ENCODE data around the gene MAN2A2.

The MAN2A2 gene

DNA sequence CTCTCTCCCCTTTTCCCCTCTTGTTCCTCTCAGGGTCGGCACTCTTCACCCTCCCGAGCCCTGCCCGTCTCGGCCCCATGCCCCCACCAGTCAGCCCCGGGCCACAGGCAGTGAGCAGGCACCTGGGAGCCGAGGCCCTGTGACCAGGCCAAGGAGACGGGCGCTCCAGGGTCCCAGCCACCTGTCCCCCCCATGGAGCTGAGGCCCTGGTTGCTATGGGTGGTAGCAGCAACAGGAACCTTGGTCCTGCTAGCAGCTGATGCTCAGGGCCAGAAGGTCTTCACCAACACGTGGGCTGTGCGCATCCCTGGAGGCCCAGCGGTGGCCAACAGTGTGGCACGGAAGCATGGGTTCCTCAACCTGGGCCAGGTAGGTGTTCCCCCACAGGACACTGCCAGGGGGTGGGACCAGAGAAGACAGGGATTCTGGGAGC lies 27.5 kb upstream of the MAN2A2 start:
- in situ Hi-C loops (cut with HindIII; ENCODE audit: low sequenced_read_pairs), result no loop called here
- H3K4me3 ChIP-seq (ENCODE audit: low read depth, low read length), result no peak overlapping the region
- DNase-seq (ENCODE audit: low read depth, low spot score), result no peak
- TF ChIP-seq, protein P1, sequence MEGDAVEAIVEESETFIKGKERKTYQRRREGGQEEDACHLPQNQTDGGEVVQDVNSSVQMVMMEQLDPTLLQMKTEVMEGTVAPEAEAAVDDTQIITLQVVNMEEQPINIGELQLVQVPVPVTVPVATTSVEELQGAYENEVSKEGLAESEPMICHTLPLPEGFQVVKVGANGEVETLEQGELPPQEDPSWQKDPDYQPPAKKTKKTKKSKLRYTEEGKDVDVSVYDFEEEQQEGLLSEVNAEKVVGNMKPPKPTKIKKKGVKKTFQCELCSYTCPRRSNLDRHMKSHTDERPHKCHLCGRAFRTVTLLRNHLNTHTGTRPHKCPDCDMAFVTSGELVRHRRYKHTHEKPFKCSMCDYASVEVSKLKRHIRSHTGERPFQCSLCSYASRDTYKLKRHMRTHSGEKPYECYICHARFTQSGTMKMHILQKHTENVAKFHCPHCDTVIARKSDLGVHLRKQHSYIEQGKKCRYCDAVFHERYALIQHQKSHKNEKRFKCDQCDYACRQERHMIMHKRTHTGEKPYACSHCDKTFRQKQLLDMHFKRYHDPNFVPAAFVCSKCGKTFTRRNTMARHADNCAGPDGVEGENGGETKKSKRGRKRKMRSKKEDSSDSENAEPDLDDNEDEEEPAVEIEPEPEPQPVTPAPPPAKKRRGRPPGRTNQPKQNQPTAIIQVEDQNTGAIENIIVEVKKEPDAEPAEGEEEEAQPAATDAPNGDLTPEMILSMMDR (IDR thresholded peaks at IDR 0.05; ENCODE audit: low read depth, low read length), result no peak

DNA sequence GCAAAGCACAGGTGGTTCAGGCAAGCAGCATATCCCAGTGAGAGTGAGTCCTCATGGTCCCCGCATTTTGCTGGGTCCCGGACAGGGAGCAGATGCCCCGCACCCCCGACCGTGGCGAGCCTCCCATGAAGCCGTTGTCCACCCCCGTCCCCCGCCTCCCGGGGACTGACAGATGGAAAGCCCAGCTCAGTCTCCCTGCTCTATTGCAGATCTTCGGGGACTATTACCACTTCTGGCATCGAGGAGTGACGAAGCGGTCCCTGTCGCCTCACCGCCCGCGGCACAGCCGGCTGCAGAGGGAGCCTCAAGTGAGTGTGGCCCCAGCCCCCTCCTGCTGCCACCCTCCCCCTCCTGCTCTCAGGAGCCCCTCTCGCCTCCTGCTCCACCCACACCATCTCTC lies 27.1 kb upstream of the MAN2A2 start:
- TF ChIP-seq, protein P1 (IDR thresholded peaks at IDR 0.05; ENCODE audit: low read depth, low read length), result no peak
- in situ Hi-C loops (cut with HindIII; ENCODE audit: low sequenced_read_pairs), result no loop called here
- no peak overlapping the region for H3K4me3 ChIP-seq (ENCODE audit: low read depth, low read length)
- DNase-seq (ENCODE audit: low read depth, low spot score), result no peak

DNA sequence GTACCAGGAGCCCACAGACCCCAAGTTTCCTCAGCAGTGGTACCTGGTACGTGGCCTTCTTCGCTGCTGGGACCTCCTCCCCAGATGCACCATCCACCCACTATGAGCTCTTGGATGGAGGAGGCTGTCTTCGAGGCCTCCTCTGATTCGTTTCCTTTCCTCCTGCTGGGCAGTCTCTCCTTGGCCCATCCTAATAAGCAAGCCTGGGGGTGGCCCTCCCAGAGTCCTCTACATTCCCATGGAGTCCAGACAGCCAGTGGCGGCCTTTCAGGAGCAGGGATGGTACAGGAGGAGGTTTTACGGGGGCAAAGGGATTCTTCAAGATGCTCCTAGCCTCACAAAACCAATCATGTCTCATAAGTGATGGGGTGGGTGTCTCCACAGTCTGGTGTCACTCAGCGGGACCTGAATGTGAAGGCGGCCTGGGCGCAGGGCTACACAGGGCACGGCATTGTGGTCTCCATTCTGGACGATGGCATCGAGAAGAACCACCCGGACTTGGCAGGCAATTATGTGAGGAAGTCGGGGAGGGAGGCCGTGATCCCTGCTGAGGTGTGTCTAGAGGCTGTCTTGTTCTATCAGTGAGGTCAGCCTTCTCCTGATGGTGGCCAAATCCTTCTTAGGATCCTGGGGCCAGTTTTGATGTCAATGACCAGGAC lies 26.5 kb upstream of the MAN2A2 start:
- TF ChIP-seq, protein P1 (IDR thresholded peaks at IDR 0.05; ENCODE audit: low read depth, low read length), result no peak
- DNase-seq (ENCODE audit: low read depth, low spot score), result no peak
- no peak overlapping the region for H3K4me3 ChIP-seq (ENCODE audit: low read depth, low read length)
- in situ Hi-C loops (cut with HindIII; ENCODE audit: low sequenced_read_pairs), result no loop called here

DNA sequence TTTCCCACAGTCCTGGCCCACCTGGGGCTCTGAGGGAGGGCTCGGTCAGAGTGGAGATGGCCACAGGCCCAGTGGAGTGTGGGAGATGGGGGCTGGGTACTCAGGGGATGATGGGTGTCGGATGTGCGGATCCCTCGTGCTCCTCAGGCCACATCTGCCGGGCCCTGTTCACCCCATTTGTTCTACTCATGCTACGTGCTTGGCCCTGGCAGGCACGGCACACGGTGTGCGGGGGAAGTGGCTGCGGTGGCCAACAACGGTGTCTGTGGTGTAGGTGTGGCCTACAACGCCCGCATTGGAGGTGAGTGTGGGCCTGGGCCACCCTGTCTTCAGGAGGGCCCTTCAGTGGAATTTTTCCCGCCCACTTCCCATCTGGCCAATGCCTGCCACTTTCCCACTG lies 25.8 kb upstream of the MAN2A2 start:
- in situ Hi-C loops (cut with HindIII; ENCODE audit: low sequenced_read_pairs), result no loop called here
- no peak for DNase-seq (ENCODE audit: low read depth, low spot score)
- TF ChIP-seq, protein P1 (IDR thresholded peaks at IDR 0.05; ENCODE audit: low read depth, low read length), result no peak
- H3K4me3 ChIP-seq (ENCODE audit: low read depth, low read length), result no peak overlapping the region

DNA sequence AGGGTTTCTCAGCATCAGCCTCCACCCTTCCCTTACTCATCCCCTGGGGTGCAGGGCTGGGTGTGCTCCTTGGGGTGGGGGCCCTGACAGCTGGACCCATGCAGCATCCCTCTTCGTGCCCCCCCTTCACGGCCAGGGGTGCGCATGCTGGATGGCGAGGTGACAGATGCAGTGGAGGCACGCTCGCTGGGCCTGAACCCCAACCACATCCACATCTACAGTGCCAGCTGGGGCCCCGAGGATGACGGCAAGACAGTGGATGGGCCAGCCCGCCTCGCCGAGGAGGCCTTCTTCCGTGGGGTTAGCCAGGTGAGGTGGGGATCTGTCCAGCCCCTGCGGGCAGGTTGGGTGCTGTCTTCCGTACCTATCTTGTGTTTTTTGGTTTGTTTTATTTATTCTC lies 25.1 kb upstream of the MAN2A2 start:
- TF ChIP-seq, protein P1 (IDR thresholded peaks at IDR 0.05; ENCODE audit: low read depth, low read length), result no peak
- no peak for DNase-seq (ENCODE audit: low read depth, low spot score)
- in situ Hi-C loops (cut with HindIII; ENCODE audit: low sequenced_read_pairs), result no loop called here
- no peak overlapping the region for H3K4me3 ChIP-seq (ENCODE audit: low read depth, low read length)

DNA sequence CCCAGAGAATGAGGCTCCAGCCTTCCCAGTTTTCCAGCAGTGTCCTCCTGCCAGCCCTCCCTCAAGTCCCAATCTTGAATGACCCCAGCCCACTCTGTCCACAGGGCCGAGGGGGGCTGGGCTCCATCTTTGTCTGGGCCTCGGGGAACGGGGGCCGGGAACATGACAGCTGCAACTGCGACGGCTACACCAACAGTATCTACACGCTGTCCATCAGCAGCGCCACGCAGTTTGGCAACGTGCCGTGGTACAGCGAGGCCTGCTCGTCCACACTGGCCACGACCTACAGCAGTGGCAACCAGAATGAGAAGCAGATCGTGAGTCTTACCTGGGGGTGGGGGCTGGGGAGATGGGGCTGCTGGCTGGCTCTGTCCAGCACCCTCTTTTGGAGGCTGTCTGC lies 24.4 kb upstream of the MAN2A2 start:
- H3K4me3 ChIP-seq (ENCODE audit: low read depth, low read length), result no peak overlapping the region
- TF ChIP-seq, protein P1 (IDR thresholded peaks at IDR 0.05; ENCODE audit: low read depth, low read length), result no peak
- in situ Hi-C loops (cut with HindIII; ENCODE audit: low sequenced_read_pairs), result no loop called here
- DNase-seq (ENCODE audit: low read depth, low spot score), result no peak
